HG02884 (cell line): ENCODE results near the gene PRRT3.
"Not testable (repeated sequence)": the region's sequence is repeated elsewhere in the genome, so short reads cannot be mapped to it uniquely, and the experiment has no call there.

Experiments
- ATAC-seq: cut with Tn5 transposase; IDR thresholded peaks from one replicate; pipeline ENCODE4 v1.9.1; 2021; ENCODE audit warnings: mild to moderate bottlenecking, moderate library complexity; ENCODE audit not compliant: unreplicated experiment

Gene PRRT3

GRCh38 chr3:9918261-9919038 lies 33.8 kb downstream of the PRRT3 start:
- ATAC-seq = no peak

GRCh38 chr3:9917820-9918219 lies 34.4 kb downstream of the PRRT3 start:
- ATAC-seq = no peak

- no peak for ATAC-seq
Measured at GRCh38 chr3:9916734-9917680, 35.2 kb downstream of the PRRT3 start, which contains the start of gene IL17RC. TSS of gene IL17RC (plus strand) at chr3:9917098. CDS start at chr3:9917316, 218 bp downstream.

- ATAC-seq = no peak
Measured at GRCh38 chr3:9916346-9916733, 35.9 kb downstream of the PRRT3 start.

- no peak for ATAC-seq
Measured at GRCh38 chr3:9915254-9916141, 36.7 kb downstream of the PRRT3 start.

- ATAC-seq = no peak
Measured at GRCh38 chr3:9914559-9915253, 37.5 kb downstream of the PRRT3 start.

GRCh38 chr3:9914011-9914410 lies 38.2 kb downstream of the PRRT3 start:
- ATAC-seq = no peak

- ATAC-seq = no peak
Measured at GRCh38 chr3:9913601-9914000, 38.6 kb downstream of the PRRT3 start.

DNA sequence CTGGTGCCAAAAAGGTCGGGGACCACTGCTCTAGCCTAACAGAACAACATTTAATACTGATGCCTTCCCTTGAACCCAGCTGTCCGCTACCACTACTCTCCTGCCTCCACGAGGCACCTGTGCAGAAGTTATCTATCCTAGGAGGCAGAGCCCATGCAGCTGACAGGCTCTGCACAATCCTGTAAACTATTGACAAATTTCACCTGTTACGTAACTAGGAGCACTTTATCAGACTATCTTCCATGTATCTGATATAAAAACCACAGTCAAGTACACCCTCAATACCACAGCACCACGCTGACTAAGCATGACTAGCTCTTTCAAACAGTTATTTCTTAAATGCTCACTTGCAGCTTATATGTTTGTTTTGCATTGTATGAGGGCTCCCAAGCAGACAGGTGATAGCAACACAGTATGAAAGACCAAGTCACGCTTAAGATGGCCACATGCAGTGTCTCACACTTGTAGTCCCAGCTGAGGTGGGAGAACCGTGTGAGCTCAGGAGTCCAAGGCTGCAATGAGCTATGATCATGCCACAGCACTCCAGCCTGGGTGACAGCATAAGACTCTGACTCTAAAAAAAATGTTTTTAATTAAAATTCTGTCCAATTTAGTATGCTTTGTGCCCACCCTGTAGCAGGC lies 39.8 kb downstream of the PRRT3 start:
- no peak for ATAC-seq

- ATAC-seq = no peak
Measured at GRCh38 chr3:9911863-9912262, 40.3 kb downstream of the PRRT3 start.

DNA sequence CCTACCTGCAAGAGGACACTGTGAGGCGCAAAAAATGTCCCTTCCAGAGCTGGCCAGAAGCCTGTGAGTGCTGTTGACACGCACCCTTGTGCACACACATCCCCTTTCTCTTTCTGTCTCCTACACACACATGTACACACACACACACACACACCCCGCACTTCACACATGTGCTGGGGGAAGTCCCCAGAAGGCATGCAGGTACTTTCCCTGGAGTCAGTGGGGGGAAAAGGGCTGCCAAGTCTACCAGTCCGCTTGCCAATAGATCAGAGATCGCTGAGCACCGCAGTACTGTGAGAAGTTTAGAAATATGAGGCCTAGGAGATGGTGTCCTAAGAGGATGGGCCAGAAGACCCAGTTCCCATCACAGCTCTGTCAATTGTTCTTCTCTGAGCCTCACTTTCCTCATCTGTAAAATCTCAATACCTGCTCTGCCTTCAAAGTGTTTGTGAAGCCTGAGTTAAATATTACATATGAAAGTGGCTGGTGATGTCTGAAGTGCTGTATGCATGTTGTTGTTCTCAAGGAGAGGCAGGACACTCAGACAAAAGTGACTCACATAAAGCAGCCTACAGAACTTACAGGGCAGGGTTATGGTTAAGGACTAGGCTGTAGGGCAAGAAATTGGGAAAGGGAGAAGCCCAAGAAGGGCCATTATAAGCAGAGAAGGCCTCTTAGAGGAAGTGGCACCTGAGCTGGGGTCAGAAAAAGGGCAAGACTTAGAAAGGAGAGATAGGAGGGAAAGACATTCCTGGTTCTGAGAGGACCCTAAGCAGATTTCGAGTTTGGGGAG lies 42.8 kb downstream of the PRRT3 start:
- no peak for ATAC-seq

- no peak for ATAC-seq
Measured at GRCh38 chr3:9908286-9908685, 43.9 kb downstream of the PRRT3 start.

- ATAC-seq = no peak
Measured at GRCh38 chr3:9906480-9906879, 45.7 kb downstream of the PRRT3 start.

DNA sequence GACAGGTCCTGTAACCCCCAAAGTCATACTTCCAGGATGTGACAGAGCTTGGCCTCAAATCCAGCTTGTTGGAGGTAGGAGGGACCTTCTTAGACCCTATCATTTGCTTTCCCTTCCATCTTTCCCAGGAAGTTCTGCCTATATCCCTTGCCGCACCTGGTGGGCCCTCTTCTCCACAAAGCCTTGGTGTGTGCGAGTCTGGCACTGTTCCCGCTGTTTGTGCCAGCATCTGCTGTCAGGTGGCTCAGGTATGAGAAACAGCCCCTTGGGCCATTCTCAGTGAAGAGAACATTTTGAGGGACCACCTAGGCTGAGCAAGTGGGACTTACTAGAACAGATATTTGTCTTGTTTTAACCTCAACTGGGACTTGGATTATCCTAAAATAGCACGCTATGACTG lies 48.3 kb downstream of the PRRT3 start:
- no peak for ATAC-seq

DNA sequence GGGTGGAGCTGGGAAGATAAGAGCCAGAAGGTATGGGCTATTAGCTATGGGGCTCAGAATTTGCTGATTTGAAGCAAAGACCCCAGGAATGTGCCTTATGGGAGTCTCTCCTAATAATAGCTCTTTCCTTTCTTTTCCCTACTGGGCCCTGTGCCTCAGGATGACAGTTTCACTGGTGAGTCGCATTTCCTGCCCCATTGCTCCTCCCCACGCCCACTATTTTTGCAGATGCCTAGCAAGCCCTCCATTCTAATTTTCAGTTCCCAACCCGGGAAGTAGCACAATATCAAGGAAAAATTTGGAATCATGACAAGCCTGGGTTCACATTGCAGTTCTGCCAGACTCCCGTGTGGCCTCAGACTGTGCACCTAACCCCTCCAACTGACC lies 49.0 kb downstream of the PRRT3 start:
- ATAC-seq = no peak

DNA sequence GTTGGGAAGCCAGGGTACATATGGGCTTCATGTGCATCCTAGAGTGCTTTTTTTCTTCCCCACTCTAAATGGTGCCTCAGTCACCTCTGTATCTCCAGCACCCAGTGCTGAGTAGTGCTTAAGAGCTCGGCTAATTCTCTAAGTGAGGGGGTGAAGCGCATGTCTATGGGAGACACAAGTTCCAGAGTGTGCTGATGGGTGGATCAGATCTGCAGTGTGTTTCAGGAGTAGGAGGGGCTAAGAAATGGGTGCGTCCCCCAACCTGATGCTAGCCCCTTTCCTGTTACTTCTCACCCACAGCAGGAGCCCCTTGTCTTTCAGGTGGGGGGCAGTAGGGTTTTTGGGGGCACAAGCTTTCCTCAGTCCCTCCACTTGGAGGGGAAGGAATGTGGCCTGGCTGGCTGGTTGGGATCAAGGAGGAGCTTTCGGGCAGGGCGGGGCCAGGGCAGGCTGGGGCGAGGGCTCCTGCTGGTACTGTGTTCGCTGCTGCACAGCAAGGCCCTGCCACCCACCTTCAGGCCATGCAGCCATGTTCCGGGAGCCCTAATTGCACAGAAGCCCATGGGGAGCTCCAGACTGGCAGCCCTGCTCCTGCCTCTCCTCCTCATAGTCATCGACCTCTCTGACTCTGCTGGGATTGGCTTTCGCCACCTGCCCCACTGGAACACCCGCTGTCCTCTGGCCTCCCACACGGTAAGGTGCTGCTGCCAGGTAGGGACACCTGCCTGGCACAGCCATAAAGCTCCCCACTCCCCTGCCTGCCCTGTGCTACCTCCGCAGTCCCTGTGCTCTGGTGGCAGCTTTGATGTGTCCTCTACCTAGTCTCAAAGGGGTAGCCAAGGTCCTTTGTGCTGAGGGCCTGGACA lies 49.6 kb downstream of the PRRT3 start, which contains the start of gene IL17RE:
IL17RE (plus strand) TSS at position 477 of the 866 bp plus-strand sequence; CDS start at position 562, 85 bp downstream.
- no peak for ATAC-seq

DNA sequence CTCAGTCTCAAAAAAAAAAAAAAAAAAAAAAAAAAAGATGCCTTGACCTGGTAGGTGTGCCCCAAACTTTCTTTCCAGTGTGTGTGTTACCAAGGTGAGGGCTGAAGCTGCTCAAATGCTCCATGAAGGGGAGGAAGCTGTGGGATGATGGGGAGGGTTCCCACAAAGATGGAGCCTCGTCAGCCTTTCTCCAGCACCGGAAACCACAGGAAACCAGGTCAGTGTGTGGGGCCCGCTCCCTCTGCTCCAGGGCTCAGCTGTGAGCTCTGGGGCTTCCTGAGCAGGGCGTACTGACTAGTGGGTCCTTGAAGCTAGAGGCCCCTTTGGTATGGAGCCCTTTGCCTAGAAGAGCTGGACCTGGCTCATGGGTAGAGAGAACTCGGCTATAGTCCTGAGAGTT lies 50.2 kb downstream of the PRRT3 start:
- ATAC-seq = no peak

- ATAC-seq = not testable (repeated sequence)
Measured at GRCh38 chr3:9900965-9901415, 51.2 kb downstream of the PRRT3 start.
